Activated CD8-positive, alpha-beta T cell treated with anti-CD3 and anti-CD28 coated beads for 36 hours (primary cell): ENCODE measurements around the gene TRMT11. TPM values are rescaled to one million over a fixed set of nuclear protein-coding genes. Genes with fewer than 3 reads are reported as not detected.

Experiments
- ATAC-seq: fragments of 200-7000 bp; cut with Tn5 transposase; one replicate; pipeline ENCODE4 v1.10.0; 2021; ENCODE audit warnings: mild to moderate bottlenecking, moderate library complexity
- CTCF ChIA-PET: fragments of 350-600 bp; sonication (Branson Sonifier 250); formaldehyde crosslinking; loops from one replicate; lab custom pipeline; 2021; ENCODE audit warnings: antibody characterized with exemption; lab: Charles Lee
- POLR2A ChIA-PET: fragments of 350-600 bp; sonication (Branson Sonifier 250); formaldehyde crosslinking; loops from one replicate; lab custom pipeline; 2021; ENCODE audit warnings: antibody characterized with exemption; lab: Charles Lee
- DNase-seq: peaks from one replicate; pipeline ENCODE4 v3.0.0-alpha.2; 2020
- H3K27ac Mint-ChIP-seq: one replicate; pipeline ENCODE4 v1.8.0; 2021; ENCODE audit warnings: mild to moderate bottlenecking, mixed read lengths
- H3K27me3 Mint-ChIP-seq: one replicate; pipeline ENCODE4 v1.8.0; 2021; ENCODE audit warnings: mixed read lengths
- H3K36me3 Mint-ChIP-seq: one replicate; pipeline ENCODE4 v1.8.0; 2021; ENCODE audit warnings: low read depth, mixed read lengths
- H3K4me1 Mint-ChIP-seq: one replicate; pipeline ENCODE4 v1.8.0; 2021; ENCODE audit warnings: low read depth, mixed read lengths
- H3K4me3 Mint-ChIP-seq: one replicate; pipeline ENCODE4 v1.8.0; 2021; ENCODE audit warnings: mild to moderate bottlenecking, moderate library complexity, mixed read lengths
- H3K9me3 Mint-ChIP-seq: one replicate; pipeline ENCODE4 v1.8.0; 2021; ENCODE audit warnings: mixed read lengths
- intact Hi-C: fragments of 100-400 bp; cut with micrococcal nuclease; formaldehyde crosslinking; loops from one replicate; pipeline ENCODE4 v1.10.0; 2022
- total RNA-seq, 2 experiments: library from RNA; stranded (reverse); gene quantifications; one replicate each; pipeline ENCODE4 v1.2.3, GENCODE V29; 2021
- TF ChIP-seq, protein P1 (sequence below): fragments of 200-600 bp; IDR thresholded peaks from one replicate; pipeline ENCODE4 v1.8.0; 2022; ENCODE audit warnings: antibody characterized with exemption, mild to moderate bottlenecking

Gene TRMT11
- total RNA-seq, 2 experiments from 2014 or later: 41.5 to 49.1 TPM

DNA sequence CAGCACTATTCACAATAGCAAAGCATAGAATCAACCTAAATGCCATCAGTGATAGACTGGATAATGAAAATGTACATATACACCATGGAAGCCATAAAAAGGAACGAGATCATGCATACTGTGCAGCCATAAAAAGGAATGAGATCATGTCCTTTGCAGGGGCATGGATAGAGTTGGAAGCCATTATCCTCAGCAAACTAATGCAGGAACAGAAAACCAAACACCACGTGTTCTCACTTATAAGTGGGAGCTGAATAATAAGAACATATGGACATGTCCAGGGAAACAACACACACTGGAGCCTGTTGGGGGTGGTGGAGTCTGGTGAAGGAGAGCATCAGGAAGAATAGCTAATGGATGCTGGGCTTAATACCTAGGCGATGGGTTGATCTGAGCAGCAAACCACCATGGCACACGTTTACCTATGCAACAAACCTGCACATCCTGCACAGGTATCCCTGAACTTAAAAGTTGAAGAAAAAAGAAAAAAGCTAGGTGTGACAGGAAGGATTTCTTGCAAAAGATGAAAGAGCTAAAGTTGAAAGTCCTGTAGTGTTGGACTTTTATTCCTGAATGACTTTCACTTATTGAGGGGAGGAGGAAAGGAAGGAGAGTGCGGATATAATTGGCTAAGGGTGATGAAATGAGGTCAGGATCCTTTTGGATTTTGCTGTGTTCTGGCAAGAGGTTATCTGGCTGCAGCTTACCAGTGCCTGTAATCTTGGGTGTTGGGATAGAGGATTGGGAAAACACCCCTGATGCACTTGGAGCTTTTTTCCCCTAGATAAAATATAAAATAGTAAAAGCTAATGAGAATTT lies 8.5 kb downstream of the TRMT11 start:
- no peak overlapping the region for H3K27ac Mint-ChIP-seq
- ATAC-seq: no peak
- DNase-seq: no peak
- intact Hi-C loops: no loop called here
- peaks cover 41% of the 10 kb centered on the region for H3K4me1 Mint-ChIP-seq
- TF ChIP-seq, protein P1, sequence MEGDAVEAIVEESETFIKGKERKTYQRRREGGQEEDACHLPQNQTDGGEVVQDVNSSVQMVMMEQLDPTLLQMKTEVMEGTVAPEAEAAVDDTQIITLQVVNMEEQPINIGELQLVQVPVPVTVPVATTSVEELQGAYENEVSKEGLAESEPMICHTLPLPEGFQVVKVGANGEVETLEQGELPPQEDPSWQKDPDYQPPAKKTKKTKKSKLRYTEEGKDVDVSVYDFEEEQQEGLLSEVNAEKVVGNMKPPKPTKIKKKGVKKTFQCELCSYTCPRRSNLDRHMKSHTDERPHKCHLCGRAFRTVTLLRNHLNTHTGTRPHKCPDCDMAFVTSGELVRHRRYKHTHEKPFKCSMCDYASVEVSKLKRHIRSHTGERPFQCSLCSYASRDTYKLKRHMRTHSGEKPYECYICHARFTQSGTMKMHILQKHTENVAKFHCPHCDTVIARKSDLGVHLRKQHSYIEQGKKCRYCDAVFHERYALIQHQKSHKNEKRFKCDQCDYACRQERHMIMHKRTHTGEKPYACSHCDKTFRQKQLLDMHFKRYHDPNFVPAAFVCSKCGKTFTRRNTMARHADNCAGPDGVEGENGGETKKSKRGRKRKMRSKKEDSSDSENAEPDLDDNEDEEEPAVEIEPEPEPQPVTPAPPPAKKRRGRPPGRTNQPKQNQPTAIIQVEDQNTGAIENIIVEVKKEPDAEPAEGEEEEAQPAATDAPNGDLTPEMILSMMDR: no peak
- ChIA-PET POLR2A (interaction anchor here (1.0 kb wide), 1 partner anchor 9 kb away, joined by 3 read pairs; no protein-coding TSS in a partner anchor), CTCF (interaction anchor here (0.7 to 5.6 kb wide), 16 partner anchors 9 to 234 kb away, joined by 3 to 42 read pairs (median 4); partner anchors contain the start of genes HINT3 and TRMT11)
- H3K4me3 Mint-ChIP-seq: no peak overlapping the region
- no peaks in the 10 kb centered on the region for H3K9me3 Mint-ChIP-seq
- peaks cover 20% of the 10 kb centered on the region for H3K36me3 Mint-ChIP-seq
- no peaks in the 10 kb centered on the region for H3K27me3 Mint-ChIP-seq

DNA sequence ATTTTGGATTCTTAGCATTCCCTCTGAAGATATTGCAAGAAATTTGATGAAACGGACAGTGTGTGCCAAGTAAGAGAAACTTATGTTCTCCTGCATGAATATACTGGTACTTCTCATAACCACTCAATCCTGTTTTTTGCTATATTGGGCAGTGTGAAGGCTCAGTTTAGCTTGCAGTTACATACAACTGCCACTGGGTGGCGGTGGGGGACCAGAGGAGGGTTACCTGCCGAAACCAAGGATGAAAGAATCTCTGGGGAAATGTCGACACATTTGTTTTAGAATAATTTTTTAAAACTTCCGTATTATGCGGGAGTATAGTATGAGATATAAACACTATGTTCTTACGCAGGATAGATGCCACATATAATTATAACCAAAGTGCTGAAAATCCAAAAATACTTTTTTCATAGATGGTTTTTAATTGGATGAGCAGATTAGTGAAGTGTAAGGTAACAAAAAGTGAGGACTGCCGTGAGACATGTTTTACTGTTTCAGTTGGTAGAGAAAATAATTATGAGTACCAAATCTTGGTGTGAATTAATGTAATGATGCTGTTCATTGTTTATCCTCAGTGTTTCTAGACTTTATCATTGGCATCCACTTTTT lies 9.7 kb downstream of the TRMT11 start:
- Mint-ChIP-seq H3K9me3 (no peaks in the 10 kb centered on the region), H3K4me3 (peak overlapping the region; percentile 41), H3K36me3 (peaks cover 27% of the 10 kb centered on the region), H3K27ac (no peak overlapping the region), H3K27me3 (no peaks in the 10 kb centered on the region), H3K4me1 (peaks cover 34% of the 10 kb centered on the region)
- ChIA-PET CTCF (interaction anchor here (0.6 to 5.6 kb wide), 21 partner anchors 8 to 482 kb away, joined by 3 to 42 read pairs (median 4); partner anchors contain the start of genes HINT3 and TRMT11), POLR2A (interaction anchor here (0.5 kb wide), 1 partner anchor 745 kb away, joined by 3 read pairs; no protein-coding TSS in a partner anchor)
- TF ChIP-seq, protein P1: peak; percentile 98
- ATAC-seq: peak; percentile 99
- intact Hi-C loops: no loop called here
- DNase-seq: peak; percentile 56

DNA sequence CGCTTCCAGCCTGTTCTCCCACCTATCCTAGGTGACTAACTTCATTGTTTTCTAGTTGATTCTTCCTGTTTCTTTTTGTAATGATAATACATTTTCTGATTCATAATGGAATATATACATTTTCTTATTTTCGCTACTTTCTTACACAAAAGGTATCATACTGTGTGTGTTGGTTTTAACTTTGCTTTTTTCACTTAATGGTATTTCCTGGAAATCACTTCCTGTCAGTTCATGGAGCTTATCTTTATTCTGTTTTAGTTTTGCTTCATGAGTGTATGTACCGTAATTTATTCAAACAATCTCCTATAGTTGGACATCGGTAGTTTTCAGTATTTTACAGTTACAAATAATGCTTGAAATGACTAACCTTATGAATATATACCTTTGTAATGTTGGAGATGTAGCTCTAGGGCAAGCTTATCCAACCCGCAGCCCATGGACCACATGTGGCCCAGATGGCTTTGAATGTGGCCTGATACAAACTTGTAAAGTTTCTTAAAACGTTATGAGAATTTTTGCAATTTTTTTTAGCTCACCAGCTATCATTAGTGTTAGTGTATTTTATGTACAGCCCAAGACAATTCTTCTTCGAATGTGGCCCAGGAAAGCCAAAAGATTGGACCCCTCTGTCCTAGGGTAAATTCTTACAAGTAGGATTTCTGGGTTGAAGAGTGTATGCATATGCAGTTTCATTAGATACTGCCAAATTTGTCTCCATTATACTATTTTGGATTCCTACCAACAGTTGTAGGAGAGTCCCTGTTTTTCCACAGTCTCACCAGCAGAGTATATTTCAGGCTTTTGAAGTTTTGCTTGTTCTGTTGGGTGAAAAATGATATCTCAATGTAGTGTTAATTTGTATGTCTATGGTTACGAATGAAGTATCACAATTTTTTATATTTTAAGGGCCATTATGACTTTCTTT lies 16.7 kb downstream of the TRMT11 start:
- ATAC-seq (peak; percentile 61), DNase-seq (no peak)
- Mint-ChIP-seq H3K36me3 (peaks cover 48% of the 10 kb centered on the region), H3K27ac (peak overlapping the region; percentile 21), H3K27me3 (no peaks in the 10 kb centered on the region), H3K4me1 (peaks cover 14% of the 10 kb centered on the region), H3K4me3 (no peak overlapping the region), H3K9me3 (no peaks in the 10 kb centered on the region)
- CTCF ChIA-PET: interaction anchor here (1.0 to 1.9 kb wide), 6 partner anchors 8 to 1106 kb away, joined by 3 to 5 read pairs (median 4); no protein-coding TSS in a partner anchor
- intact Hi-C loops: no loop called here
- TF ChIP-seq, protein P1: no peak
- POLR2A ChIA-PET: no interaction called here

DNA sequence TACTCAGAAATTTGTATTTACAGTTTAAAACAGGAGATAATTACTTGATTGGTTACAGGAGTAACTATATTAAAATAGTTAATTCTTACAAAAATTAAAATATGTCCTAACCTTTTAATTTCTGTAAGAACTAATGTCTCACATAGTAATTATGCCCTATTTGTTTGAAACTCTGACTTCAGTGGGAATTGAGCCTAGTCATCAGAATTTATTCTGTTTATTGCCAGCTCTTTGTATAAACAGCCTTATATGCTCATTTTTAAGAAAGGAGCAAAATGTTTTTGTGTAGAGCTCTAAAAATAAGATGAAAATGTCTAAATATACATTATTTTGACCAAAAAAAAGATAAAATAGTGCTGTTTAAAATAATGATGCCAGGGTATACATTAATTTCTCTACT lies 21.5 kb downstream of the TRMT11 start:
- TF ChIP-seq, protein P1: no peak
- peaks cover 6% of the 10 kb centered on the region for H3K4me1 Mint-ChIP-seq
- ATAC-seq (no peak), DNase-seq (no peak)
- H3K36me3 Mint-ChIP-seq: peaks cover 36% of the 10 kb centered on the region
- intact Hi-C loops: no loop called here
- no peak overlapping the region for H3K27ac Mint-ChIP-seq
- ChIA-PET POLR2A (no interaction called here), CTCF (interaction anchor here (0.8 kb wide), 1 partner anchor 11 kb away, joined by 3 read pairs; no protein-coding TSS in a partner anchor)
- H3K27me3 Mint-ChIP-seq: no peaks in the 10 kb centered on the region
- no peak overlapping the region for H3K4me3 Mint-ChIP-seq
- no peaks in the 10 kb centered on the region for H3K9me3 Mint-ChIP-seq
